ENCODE measurements around the gene PDIA6.

GRCh38 chr2:10860081-10860813 is 47.7 kb upstream of the PDIA6 start:
- TF ChIP-seq CTCF (IDR thresholded peaks at IDR 0.05) (no peak), POLR2A (IDR thresholded peaks at IDR 0.05) (no peak)

All from Peyer's patch (tissue), 4 donors.